ENCODE results near the gene TPPP2.

GRCh38 chr14:21003788-21004346 lies 26.1 kb upstream of the TPPP2 start:
- TF ChIP-seq CTCF (IDR thresholded peaks at IDR 0.05) (no peak), POLR2AphosphoS5 (IDR thresholded peaks at IDR 0.05; ENCODE audit: low read depth, low read length) (no peak)
